ENCODE data around the gene KCNB1. TPM values are rescaled to one million over a fixed set of nuclear protein-coding genes. Genes with fewer than 3 reads are reported as not detected.

KCNB1 gene
- total RNA-seq, 1 experiment from 2014 or later: not detected

DNA sequence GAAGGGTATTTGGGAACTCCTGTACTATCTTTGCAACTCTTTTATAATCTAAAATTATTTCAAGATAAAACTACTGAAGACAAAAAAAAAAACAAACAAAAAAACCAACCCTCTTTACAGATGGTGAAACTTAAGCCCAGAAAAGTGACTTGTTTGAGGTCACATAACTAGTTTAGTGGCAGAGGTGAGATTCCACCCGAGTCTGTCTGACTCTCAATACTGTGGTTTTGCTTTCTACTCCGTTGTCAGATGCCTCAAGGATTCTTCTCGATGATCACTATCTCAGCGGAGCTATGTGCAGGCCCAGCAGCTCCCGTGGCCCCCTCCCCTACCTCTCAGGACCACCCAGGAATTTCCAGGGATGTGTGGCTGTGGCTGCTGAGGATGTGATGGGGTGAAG lies 36.1 kb upstream of the KCNB1 start:
- Mint-ChIP-seq H3K4me3 (ENCODE audit: low read depth, unreplicated experiment) (no peak overlapping the region), H3K27ac (ENCODE audit: unreplicated experiment) (no peak overlapping the region), H3K4me1 (ENCODE audit: low read depth, unreplicated experiment) (no peaks in the 10 kb centered on the region), H3K9me3 (ENCODE audit: low read depth, unreplicated experiment) (no peaks in the 10 kb centered on the region), H3K36me3 (ENCODE audit: insufficient read depth, unreplicated experiment) (no peaks in the 10 kb centered on the region), H3K27me3 (ENCODE audit: unreplicated experiment) (peaks cover 67% of the 10 kb centered on the region)
- TF ChIP-seq, protein P1, sequence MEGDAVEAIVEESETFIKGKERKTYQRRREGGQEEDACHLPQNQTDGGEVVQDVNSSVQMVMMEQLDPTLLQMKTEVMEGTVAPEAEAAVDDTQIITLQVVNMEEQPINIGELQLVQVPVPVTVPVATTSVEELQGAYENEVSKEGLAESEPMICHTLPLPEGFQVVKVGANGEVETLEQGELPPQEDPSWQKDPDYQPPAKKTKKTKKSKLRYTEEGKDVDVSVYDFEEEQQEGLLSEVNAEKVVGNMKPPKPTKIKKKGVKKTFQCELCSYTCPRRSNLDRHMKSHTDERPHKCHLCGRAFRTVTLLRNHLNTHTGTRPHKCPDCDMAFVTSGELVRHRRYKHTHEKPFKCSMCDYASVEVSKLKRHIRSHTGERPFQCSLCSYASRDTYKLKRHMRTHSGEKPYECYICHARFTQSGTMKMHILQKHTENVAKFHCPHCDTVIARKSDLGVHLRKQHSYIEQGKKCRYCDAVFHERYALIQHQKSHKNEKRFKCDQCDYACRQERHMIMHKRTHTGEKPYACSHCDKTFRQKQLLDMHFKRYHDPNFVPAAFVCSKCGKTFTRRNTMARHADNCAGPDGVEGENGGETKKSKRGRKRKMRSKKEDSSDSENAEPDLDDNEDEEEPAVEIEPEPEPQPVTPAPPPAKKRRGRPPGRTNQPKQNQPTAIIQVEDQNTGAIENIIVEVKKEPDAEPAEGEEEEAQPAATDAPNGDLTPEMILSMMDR (IDR thresholded peaks at IDR 0.05; ENCODE audit: unreplicated experiment): no peak
- CTCF ChIA-PET: no interaction called here
- intact Hi-C loops (cut with micrococcal nuclease; ENCODE audit: unreplicated experiment): no loop called here
- DNase-seq: no peak
- BruUV-seq (replicated peaks): no TSS peak

DNA sequence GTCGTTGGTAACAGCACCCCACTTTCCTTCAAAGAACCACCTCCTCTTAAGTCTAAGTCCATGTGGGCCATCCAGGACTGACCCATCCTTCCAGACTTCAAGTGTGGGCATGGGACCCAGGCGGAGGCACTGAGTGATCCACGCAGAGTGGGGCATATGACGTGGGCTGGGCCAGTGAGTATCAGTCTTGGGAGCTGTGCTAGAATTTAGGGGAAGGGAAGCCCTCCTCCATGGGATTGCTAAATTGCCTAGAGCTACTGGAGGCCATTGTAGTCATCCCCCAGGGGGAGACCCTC lies 35.3 kb upstream of the KCNB1 start:
- peaks cover 58% of the 10 kb centered on the region for H3K27me3 Mint-ChIP-seq (ENCODE audit: unreplicated experiment)
- H3K4me1 Mint-ChIP-seq (ENCODE audit: low read depth, unreplicated experiment): no peaks in the 10 kb centered on the region
- no peak for DNase-seq
- TF ChIP-seq, protein P1 (IDR thresholded peaks at IDR 0.05; ENCODE audit: unreplicated experiment): no peak
- H3K9me3 Mint-ChIP-seq (ENCODE audit: low read depth, unreplicated experiment): no peaks in the 10 kb centered on the region
- no peak overlapping the region for H3K27ac Mint-ChIP-seq (ENCODE audit: unreplicated experiment)
- no peak overlapping the region for H3K4me3 Mint-ChIP-seq (ENCODE audit: low read depth, unreplicated experiment)
- BruUV-seq (replicated peaks): no TSS peak
- no peaks in the 10 kb centered on the region for H3K36me3 Mint-ChIP-seq (ENCODE audit: insufficient read depth, unreplicated experiment)
- intact Hi-C loops (cut with micrococcal nuclease; ENCODE audit: unreplicated experiment): no loop called here
- CTCF ChIA-PET: no interaction called here

DNA sequence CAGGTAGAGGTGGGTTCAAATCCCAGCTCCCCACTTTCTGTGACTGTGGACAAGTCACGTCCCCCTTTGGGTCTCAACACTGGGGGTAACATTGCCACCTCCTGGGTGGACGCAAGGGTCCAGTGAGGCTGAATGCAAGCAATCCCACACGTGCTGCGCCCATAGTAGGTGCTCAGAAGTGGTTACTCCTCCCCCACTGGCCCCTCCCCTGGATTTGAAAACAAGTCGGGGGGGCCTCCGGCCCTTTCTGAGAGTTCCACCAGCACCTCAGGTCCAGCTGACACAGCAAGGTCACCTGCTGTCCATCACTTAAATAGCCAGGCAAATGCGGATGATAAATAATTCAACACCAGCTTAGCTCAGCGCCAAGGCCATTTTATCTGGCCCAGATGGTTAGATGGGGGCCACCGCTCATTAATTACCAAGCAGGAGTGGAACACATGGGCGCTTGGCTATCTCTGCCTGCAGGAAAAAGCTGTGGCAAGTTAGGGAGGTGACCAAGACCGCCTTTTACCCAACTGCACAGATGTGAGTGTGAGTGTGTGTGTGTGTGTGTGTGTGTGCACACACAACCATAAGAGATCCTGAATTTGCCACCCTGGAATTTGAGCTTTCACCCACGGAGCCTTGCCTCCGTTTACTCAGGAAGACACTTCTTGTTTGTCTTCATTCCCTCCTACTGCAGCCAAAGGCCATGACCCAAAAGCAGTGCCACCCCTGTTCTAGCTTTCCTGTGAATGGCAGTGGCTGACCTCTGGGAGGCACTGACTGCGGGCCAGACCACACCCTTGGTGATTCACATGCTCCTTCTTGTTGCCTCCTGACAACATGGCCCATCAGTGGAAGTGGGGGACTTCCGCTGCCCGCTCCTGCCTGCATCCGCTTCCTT lies 34.7 kb upstream of the KCNB1 start:
- CTCF ChIA-PET: no interaction called here
- no peak overlapping the region for H3K4me3 Mint-ChIP-seq (ENCODE audit: low read depth, unreplicated experiment)
- intact Hi-C loops (cut with micrococcal nuclease; ENCODE audit: unreplicated experiment): no loop called here
- no peak for DNase-seq
- no peaks in the 10 kb centered on the region for H3K36me3 Mint-ChIP-seq (ENCODE audit: insufficient read depth, unreplicated experiment)
- no TSS peak for BruUV-seq (replicated peaks)
- TF ChIP-seq, protein P1 (IDR thresholded peaks at IDR 0.05; ENCODE audit: unreplicated experiment): no peak
- H3K4me1 Mint-ChIP-seq (ENCODE audit: low read depth, unreplicated experiment): no peaks in the 10 kb centered on the region
- H3K27ac Mint-ChIP-seq (ENCODE audit: unreplicated experiment): no peak overlapping the region
- no peaks in the 10 kb centered on the region for H3K9me3 Mint-ChIP-seq (ENCODE audit: low read depth, unreplicated experiment)
- H3K27me3 Mint-ChIP-seq (ENCODE audit: unreplicated experiment): peaks cover 52% of the 10 kb centered on the region

DNA sequence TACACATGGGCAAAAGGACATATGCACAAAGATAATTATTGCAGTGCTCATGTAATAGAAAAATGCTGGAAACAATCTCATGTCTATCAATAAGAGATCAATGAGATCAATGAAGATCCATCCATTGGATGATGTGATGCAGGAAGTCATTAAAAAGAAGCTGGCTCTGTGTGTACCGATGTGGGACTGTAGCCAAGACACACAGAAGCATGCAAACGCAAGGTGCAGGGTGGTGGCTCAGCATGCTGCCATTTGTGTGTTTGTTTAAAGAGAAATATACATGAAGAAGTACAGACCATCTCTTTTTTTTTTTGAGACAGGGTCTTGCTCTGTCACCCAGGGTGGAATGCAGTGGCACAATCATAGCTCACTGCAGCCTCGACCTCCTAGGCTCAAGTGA lies 33.1 kb upstream of the KCNB1 start:
- Mint-ChIP-seq H3K4me1 (ENCODE audit: low read depth, unreplicated experiment) (no peaks in the 10 kb centered on the region), H3K27ac (ENCODE audit: unreplicated experiment) (no peak overlapping the region), H3K4me3 (ENCODE audit: low read depth, unreplicated experiment) (no peak overlapping the region), H3K9me3 (ENCODE audit: low read depth, unreplicated experiment) (no peaks in the 10 kb centered on the region), H3K27me3 (ENCODE audit: unreplicated experiment) (peaks cover 37% of the 10 kb centered on the region), H3K36me3 (ENCODE audit: insufficient read depth, unreplicated experiment) (no peaks in the 10 kb centered on the region)
- intact Hi-C loops (cut with micrococcal nuclease; ENCODE audit: unreplicated experiment): no loop called here
- no TSS peak for BruUV-seq (replicated peaks)
- TF ChIP-seq, protein P1 (IDR thresholded peaks at IDR 0.05; ENCODE audit: unreplicated experiment): no peak
- no peak for DNase-seq
- CTCF ChIA-PET: interaction anchor here (0.6 kb wide), 1 partner anchor 118 kb away, joined by 5 read pairs; no protein-coding TSS in a partner anchor

Measured in Calu3 (cell line).